ENCODE data around the gene DPH1. TPM values are rescaled to one million over a fixed set of nuclear protein-coding genes. Genes with fewer than 3 reads are reported as not detected.

DPH1 gene
- total RNA-seq, 4 donors from 2014 or later = 47.2 to 59.9 (median 57.7) TPM

- H3K36me3 ChIP-seq = no peaks in the 10 kb centered on the region
- no peaks in the 10 kb centered on the region for H3K9me3 ChIP-seq
- ATAC-seq (no peak), DNase-seq (no peak)
- no peaks in the 10 kb centered on the region for H3K27me3 ChIP-seq
- intact Hi-C loops (cut with DNase I; ENCODE audit: low total_unique reads) (loop anchor here (5.0 kb wide), 1 partner anchor 34 kb away; no protein-coding TSS in a partner anchor), in situ Hi-C loops (cut with MboI; ENCODE audit: low sequenced_read_pairs in 4 of 4) (no loop called here)
- peak overlapping the region in 1 of 4 donors; percentile 37 for H3K4me3 ChIP-seq
- TF ChIP-seq POLR2A (IDR thresholded peaks at IDR 0.05) (no peak), CTCF (IDR thresholded peaks at IDR 0.05 in 4 of 5, conservative IDR thresholded peaks at IDR 0.05 in 1 of 5) (no peak)
- peak overlapping the region; percentile 68 to 82 (median 74) for H3K27ac ChIP-seq
- peaks cover 6 to 25% of the 10 kb centered on the region in 2 donors for H3K4me1 ChIP-seq
These were observed 28.0 kb downstream of the DPH1 start for GRCh38 chr17:2057760-2058585.

- Histone ChIP-seq H3K4me3 (peak overlapping the region in 3 of 4 donors; percentile 17 to 37 (median 30)), H3K27me3 (no peaks in the 10 kb centered on the region), H3K27ac (peak overlapping the region; percentile 68 to 82 (median 74)), H3K36me3 (peaks cover 0 to 2% of the 10 kb centered on the region in 2 donors), H3K9me3 (no peaks in the 10 kb centered on the region), H3K4me1 (peaks cover 11 to 29% of the 10 kb centered on the region in 2 donors)
- no peak for ATAC-seq
- in situ Hi-C loops (cut with MboI; ENCODE audit: low sequenced_read_pairs in 4 of 4) (no loop called here), intact Hi-C loops (cut with DNase I; ENCODE audit: low total_unique reads) (loop anchor here (5.0 kb wide), 1 partner anchor 33 kb away; no protein-coding TSS in a partner anchor)
- peak in 1 of 2 donors; percentile 48 for DNase-seq
- TF ChIP-seq POLR2A (IDR thresholded peaks at IDR 0.05) (no peak), CTCF (IDR thresholded peaks at IDR 0.05 in 4 of 5, conservative IDR thresholded peaks at IDR 0.05 in 1 of 5) (peak; percentile 13 to 70 (median 62))
These were observed 28.9 kb downstream of the DPH1 start for GRCh38 chr17:2058586-2059546.

GRCh38 chr17:2059547-2060384 lies 29.8 kb downstream of the DPH1 start:
- Histone ChIP-seq H3K4me3 (peak overlapping the region in 3 of 4 donors; percentile 17 to 37 (median 30)), H3K9me3 (no peaks in the 10 kb centered on the region), H3K27me3 (no peaks in the 10 kb centered on the region), H3K27ac (peak overlapping the region; percentile 68 to 82 (median 74)), H3K4me1 (peaks cover 18 to 27% of the 10 kb centered on the region in 2 donors), H3K36me3 (peaks cover 0 to 10% of the 10 kb centered on the region in 2 donors)
- TF ChIP-seq CTCF (IDR thresholded peaks at IDR 0.05 in 4 of 5, conservative IDR thresholded peaks at IDR 0.05 in 1 of 5) (no peak), POLR2A (IDR thresholded peaks at IDR 0.05) (no peak)
- DNase-seq (no peak), ATAC-seq (no peak)
- in situ Hi-C loops (cut with MboI; ENCODE audit: low sequenced_read_pairs in 4 of 4) = loop anchor here in 2 of 4 donors (5.0 to 10.0 kb wide), 2 partner anchors 185 to 188 kb away; no protein-coding TSS in a partner anchor
- intact Hi-C loops (cut with DNase I; ENCODE audit: low total_unique reads) = loop anchor here (5.0 kb wide), 1 partner anchor 33 kb away; no protein-coding TSS in a partner anchor

- Histone ChIP-seq H3K27me3 (no peaks in the 10 kb centered on the region), H3K36me3 (peaks cover 0 to 13% of the 10 kb centered on the region in 2 donors), H3K4me1 (peaks cover 23 to 27% of the 10 kb centered on the region in 2 donors), H3K27ac (peak overlapping the region; percentile 68 to 82 (median 74)), H3K9me3 (no peaks in the 10 kb centered on the region), H3K4me3 (no peak overlapping the region)
- TF ChIP-seq CTCF (IDR thresholded peaks at IDR 0.05 in 4 of 5, conservative IDR thresholded peaks at IDR 0.05 in 1 of 5) (no peak), POLR2A (IDR thresholded peaks at IDR 0.05) (no peak)
- ATAC-seq = no peak
- in situ Hi-C loops (cut with MboI; ENCODE audit: low sequenced_read_pairs in 4 of 4) (loop anchor here in 2 of 4 donors (5.0 to 10.0 kb wide), 2 partner anchors 184 to 187 kb away; no protein-coding TSS in a partner anchor), intact Hi-C loops (cut with DNase I; ENCODE audit: low total_unique reads) (no loop called here)
- no peak for DNase-seq
These were observed 30.4 kb downstream of the DPH1 start for GRCh38 chr17:2060385-2060658.
